Fibroblast of lung (primary cell): ENCODE measurements around the gene ROR2. TPM values are rescaled to one million over a fixed set of nuclear protein-coding genes. Genes with fewer than 3 reads are reported as not detected.

Experiments
- DNase-seq, 2 donors: peaks; one replicate each; pipeline versions ENCODE4 v3.0.0 to v3.0.0-alpha.2; 2010; ENCODE audit warnings: low read depth in 2 of 2
- H2AFZ ChIP-seq: 2 replicates; pipeline ENCODE4 v1.5.1; 2012; ENCODE audit warnings: low read length, control low read depth, inconsistent platforms
- H3K27ac ChIP-seq: 2 replicates; pipeline ENCODE4 v1.5.1; 2011; ENCODE audit warnings: low read length, control low read depth; ENCODE audit not compliant: insufficient read depth
- H3K27me3 ChIP-seq: 2 replicates; pipeline ENCODE4 v1.5.1; 2011; ENCODE audit warnings: mild to moderate bottlenecking, low read length; ENCODE audit not compliant: control insufficient read depth, insufficient read depth
- H3K36me3 ChIP-seq: 2 replicates; pipeline ENCODE4 v1.5.1; 2011; ENCODE audit warnings: low read length; ENCODE audit not compliant: control insufficient read depth, insufficient read depth
- H3K4me1 ChIP-seq: 2 replicates; pipeline ENCODE4 v1.5.1; 2011; ENCODE audit warnings: low read length; ENCODE audit not compliant: control insufficient read depth, insufficient read depth; ENCODE audit errors: extremely low read depth
- H3K4me2 ChIP-seq: 2 replicates; pipeline ENCODE4 v1.5.1; 2011; ENCODE audit warnings: low read length, control low read depth; ENCODE audit not compliant: insufficient read depth; ENCODE audit errors: extremely low read depth
- H3K4me3 ChIP-seq, 4 experiments: fragments of 200-600 bp in 1 of 4; sonication (generic) in 1 of 4; replicated peaks in 1 of 4; 2 replicates each; pipeline ENCODE4 v1.5.1; 2011 to 2016; ENCODE audit warnings: low read length in 4 of 4, low read depth in 3 of 4, mild to moderate bottlenecking in 3 of 4, control low read depth in 2 of 4, inconsistent platforms in 1 of 4, mixed read lengths in 1 of 4; ENCODE audit not compliant: insufficient read depth in 1 of 4; ENCODE audit errors: control extremely low read depth in 1 of 4
- H3K79me2 ChIP-seq: 2 replicates; pipeline ENCODE4 v1.5.1; 2012; ENCODE audit warnings: mild to moderate bottlenecking, low read length, inconsistent platforms; ENCODE audit not compliant: control insufficient read depth, insufficient read depth
- H3K9ac ChIP-seq: 2 replicates; pipeline ENCODE4 v1.5.1; 2011; ENCODE audit warnings: mild to moderate bottlenecking, low read length, control low read depth; ENCODE audit not compliant: insufficient read depth
- H3K9me3 ChIP-seq: 2 replicates; pipeline ENCODE4 v1.5.1; 2012; ENCODE audit warnings: low read depth, low read length; ENCODE audit not compliant: control insufficient read depth, insufficient read depth
- H4K20me1 ChIP-seq: 2 replicates; pipeline ENCODE4 v1.5.1; 2011; ENCODE audit warnings: low read length; ENCODE audit not compliant: control insufficient read depth, insufficient read depth; ENCODE audit errors: extremely low read depth
- CTCF ChIP-seq, 2 donors: IDR thresholded peaks in 1 of 2; conservative IDR thresholded peaks in 1 of 2; 1 replicate in 1 of 2; 2 replicates in 1 of 2; pipeline ENCODE4 v1.5.1; 2011 to 2012; ENCODE audit warnings: low read length in 2 of 2, control low read depth in 1 of 2, inconsistent platforms in 1 of 2, low read depth in 1 of 2, mild to moderate bottlenecking in 1 of 2
- EZH2 ChIP-seq: IDR thresholded peaks from 2 replicates; pipeline ENCODE4 v1.5.1; 2012; ENCODE audit warnings: low read length, control low read depth, mild to moderate bottlenecking; ENCODE audit errors: missing control alignments
- polyA plus RNA-seq, 2 donors: library from polyadenylated mRNA; depleted of rRNA in 1 of 2; stranded (reverse) in 1 of 2; unstranded in 1 of 2; fragments of >200 nt; gene quantifications; 2 replicates each; pipeline ENCODE4 v1.2.1, GENCODE V29; 2011 to 2012; ENCODE audit warnings: missing spikeins in 1 of 2
- total RNA-seq: library from RNA; depleted of rRNA; stranded (reverse); fragments of >200 nt; gene quantifications from 2 replicates; pipeline ENCODE4 v1.2.1, GENCODE V29; 2014

Gene ROR2
- total and polyA plus RNA-seq, 2 donors (not counting 1 experiment from before 2014, with no cell fraction given) = 2.3 to 27.9 TPM

- no peak for DNase-seq
- H3K27me3 ChIP-seq = no peaks in the 10 kb centered on the region
- H2AFZ ChIP-seq = no peak overlapping the region
- H3K79me2 ChIP-seq = no peaks in the 10 kb centered on the region
- H3K4me1 ChIP-seq = no peaks in the 10 kb centered on the region
- H3K4me3 ChIP-seq = no peak overlapping the region
- H3K36me3 ChIP-seq = no peaks in the 10 kb centered on the region
- H3K9ac ChIP-seq = no peak overlapping the region
- no peak for TF ChIP-seq CTCF (conservative IDR thresholded peaks at IDR 0.05 in 1 of 2, IDR thresholded peaks at IDR 0.05 in 1 of 2; ENCODE audit: low read depth in 1 of 2, low read length in 2 of 2)
- TF ChIP-seq EZH2 = no peak
- H3K27ac ChIP-seq = no peak overlapping the region
- H4K20me1 ChIP-seq = no peaks in the 10 kb centered on the region
- no peak overlapping the region for H3K4me2 ChIP-seq
- H3K9me3 ChIP-seq = no peaks in the 10 kb centered on the region
Measured at GRCh38 chr9:91697201-91697600, 252.8 kb downstream of the ROR2 start.

GRCh38 chr9:91694081-91694870, 255.8 kb downstream of the ROR2 start:
- no peak for DNase-seq
- TF ChIP-seq EZH2 = no peak
- no peak for TF ChIP-seq CTCF (conservative IDR thresholded peaks at IDR 0.05 in 1 of 2, IDR thresholded peaks at IDR 0.05 in 1 of 2; ENCODE audit: low read depth in 1 of 2, low read length in 2 of 2)
- Histone ChIP-seq H2AFZ (no peak overlapping the region), H3K36me3 (no peaks in the 10 kb centered on the region), H3K9me3 (no peaks in the 10 kb centered on the region), H4K20me1 (no peaks in the 10 kb centered on the region), H3K9ac (no peak overlapping the region), H3K27ac (no peak overlapping the region), H3K4me3 (no peak overlapping the region), H3K27me3 (no peaks in the 10 kb centered on the region), H3K4me1 (no peaks in the 10 kb centered on the region), H3K4me2 (no peak overlapping the region), H3K79me2 (no peaks in the 10 kb centered on the region)

- peak in 1 of 2 donors; percentile 29 for DNase-seq
- TF ChIP-seq EZH2 (no peak), CTCF (conservative IDR thresholded peaks at IDR 0.05 in 1 of 2, IDR thresholded peaks at IDR 0.05 in 1 of 2; ENCODE audit: low read depth in 1 of 2, low read length in 2 of 2) (no peak)
- no peaks in the 10 kb centered on the region for H3K9me3 ChIP-seq
- H3K36me3 ChIP-seq = no peaks in the 10 kb centered on the region
- H3K27me3 ChIP-seq = no peaks in the 10 kb centered on the region
- no peak overlapping the region for H3K4me2 ChIP-seq
- no peaks in the 10 kb centered on the region for H3K4me1 ChIP-seq
- no peak overlapping the region for H3K4me3 ChIP-seq
- no peak overlapping the region for H3K27ac ChIP-seq
- no peaks in the 10 kb centered on the region for H3K79me2 ChIP-seq
- no peak overlapping the region for H2AFZ ChIP-seq
- no peak overlapping the region for H3K9ac ChIP-seq
- H4K20me1 ChIP-seq = no peaks in the 10 kb centered on the region
Measured at GRCh38 chr9:91693226-91693625, 256.8 kb downstream of the ROR2 start.
